Uterus (tissue), 4 donors: ENCODE measurements around the gene PGM1. TPM values are rescaled to one million over a fixed set of nuclear protein-coding genes. Genes with fewer than 3 reads are reported as not detected.

Experiments used
- DNase-seq, 2 donors: peaks; one replicate each; pipeline ENCODE4 v3.0.0-alpha.2; 2019 to 2020
- H3K27ac ChIP-seq, 2 donors: fragments of 200-600 bp; sonication (generic); 1 replicate in 1 of 2; 2 replicates in 1 of 2; pipeline ENCODE4 v1.5.1; 2016 to 2018
- H3K27me3 ChIP-seq, 2 donors: fragments of 200-600 bp; sonication (generic); one replicate each; pipeline ENCODE4 v1.5.1; 2018 to 2019; ENCODE audit warnings: control low read depth in 1 of 2
- H3K36me3 ChIP-seq, 2 donors: fragments of 200-600 bp; sonication (generic); one replicate each; pipeline ENCODE4 v1.5.1; 2019; ENCODE audit warnings: control low read depth in 1 of 2
- H3K4me1 ChIP-seq, 2 donors: fragments of 200-600 bp; sonication (generic); one replicate each; pipeline ENCODE4 v1.5.1; 2018 to 2019; ENCODE audit warnings: control low read depth in 1 of 2
- H3K4me3 ChIP-seq, 2 donors: fragments of 200-600 bp; sonication (generic); 1 replicate in 1 of 2; 2 replicates in 1 of 2; pipeline ENCODE4 v1.5.1; 2018 to 2019; ENCODE audit warnings: mild to moderate bottlenecking in 1 of 2
- H3K9me3 ChIP-seq, 2 donors: fragments of 200-600 bp; sonication (generic); one replicate each; pipeline ENCODE4 v1.5.1; 2019; ENCODE audit warnings: control low read depth in 1 of 2
- CTCF ChIP-seq, 4 experiments: fragments of 200-600 bp in 2 of 4; fragments of 450-650 bp in 2 of 4; sonication (generic) in 2 of 4; IDR thresholded peaks; one replicate each; pipeline ENCODE4 v1.5.1; 2016 to 2019; ENCODE audit warnings: antibody characterized with exemption in 4 of 4, mild to moderate bottlenecking in 2 of 4, moderate library complexity in 1 of 4
- POLR2A ChIP-seq, 2 donors: fragments of 450-650 bp; IDR thresholded peaks; one replicate each; pipeline ENCODE4 v1.6.1; 2016; ENCODE audit warnings: antibody characterized with exemption in 2 of 2, mild to moderate bottlenecking in 1 of 2, moderate library complexity in 1 of 2
- intact Hi-C: fragments of 100-400 bp; cut with DNase I; formaldehyde crosslinking; loops from one replicate; pipeline ENCODE4 v1.15.1; 2023; ENCODE audit warnings: low total_unique reads
- total RNA-seq, 4 donors: library from RNA; depleted of rRNA in 3 of 4; stranded (reverse); fragments of >200 nt in 3 of 4; gene quantifications; one replicate each; pipeline versions ENCODE4 v1.1.0 to v1.2.4, GENCODE V29; 2014 to 2023
- donor health status: DM: yes; HTN: yes; CAD: no.

PGM1 gene
- total RNA-seq, 4 donors from 2014 or later = 17.9 to 75.8 (median 27.8) TPM

- no peaks in the 10 kb centered on the region for H3K9me3 ChIP-seq
- no peak overlapping the region for H3K27ac ChIP-seq
- no peaks in the 10 kb centered on the region for H3K27me3 ChIP-seq
- no peaks in the 10 kb centered on the region for H3K36me3 ChIP-seq
- intact Hi-C loops = no loop called here
- no peaks in the 10 kb centered on the region for H3K4me1 ChIP-seq
- no peak overlapping the region for H3K4me3 ChIP-seq
- no peak for DNase-seq
- TF ChIP-seq CTCF (IDR thresholded peaks at IDR 0.05) = no peak
- TF ChIP-seq POLR2A (IDR thresholded peaks at IDR 0.05) = no peak
Observed at GRCh38 chr1:63622849-63623566, 29.8 kb downstream of the PGM1 start.

GRCh38 chr1:63623952-63624351 is 30.7 kb downstream of the PGM1 start:
- no peak for TF ChIP-seq CTCF (IDR thresholded peaks at IDR 0.05)
- DNase-seq = no peak
- intact Hi-C loops = no loop called here
- no peak overlapping the region for H3K27ac ChIP-seq
- no peak overlapping the region for H3K4me3 ChIP-seq
- H3K36me3 ChIP-seq = no peaks in the 10 kb centered on the region
- H3K27me3 ChIP-seq = no peaks in the 10 kb centered on the region
- H3K4me1 ChIP-seq = no peaks in the 10 kb centered on the region
- H3K9me3 ChIP-seq = no peaks in the 10 kb centered on the region

GRCh38 chr1:63624911-63625310 is 31.7 kb downstream of the PGM1 start:
- H3K4me3 ChIP-seq = no peak overlapping the region
- no peak overlapping the region for H3K27ac ChIP-seq
- no peaks in the 10 kb centered on the region for H3K36me3 ChIP-seq
- H3K4me1 ChIP-seq = no peaks in the 10 kb centered on the region
- no peak for DNase-seq
- TF ChIP-seq POLR2A (IDR thresholded peaks at IDR 0.05) (no peak), CTCF (IDR thresholded peaks at IDR 0.05) (no peak)
- no peaks in the 10 kb centered on the region for H3K27me3 ChIP-seq
- H3K9me3 ChIP-seq = no peaks in the 10 kb centered on the region
- intact Hi-C loops = no loop called here

- TF ChIP-seq POLR2A (IDR thresholded peaks at IDR 0.05) = no peak
- no peak for TF ChIP-seq CTCF (IDR thresholded peaks at IDR 0.05)
- intact Hi-C loops = no loop called here
- DNase-seq = peak in 1 of 2 donors; percentile 34
- H3K9me3 ChIP-seq = no peaks in the 10 kb centered on the region
- no peaks in the 10 kb centered on the region for H3K4me1 ChIP-seq
- no peak overlapping the region for H3K4me3 ChIP-seq
- H3K27me3 ChIP-seq = no peaks in the 10 kb centered on the region
- H3K27ac ChIP-seq = no peak overlapping the region
- H3K36me3 ChIP-seq = no peaks in the 10 kb centered on the region
Observed at GRCh38 chr1:63626222-63626621, 33.0 kb downstream of the PGM1 start.

GRCh38 chr1:63628607-63629006 is 35.4 kb downstream of the PGM1 start:
- H3K27me3 ChIP-seq = no peaks in the 10 kb centered on the region
- no peaks in the 10 kb centered on the region for H3K36me3 ChIP-seq
- intact Hi-C loops = no loop called here
- DNase-seq = no peak
- H3K4me1 ChIP-seq = no peaks in the 10 kb centered on the region
- no peak overlapping the region for H3K27ac ChIP-seq
- TF ChIP-seq POLR2A (IDR thresholded peaks at IDR 0.05) (no peak), CTCF (IDR thresholded peaks at IDR 0.05) (no peak)
- no peak overlapping the region for H3K4me3 ChIP-seq
- no peaks in the 10 kb centered on the region for H3K9me3 ChIP-seq
